22Rv1 (cell line): ENCODE data around the gene ADGRF1.
"Not testable (repeated sequence)": the region's sequence is repeated elsewhere in the genome, so short reads cannot be mapped to it uniquely, and the experiment has no call there.

ENCODE experiments used
- H3K27ac ChIP-seq: fragments of 450-650 bp; 2 replicates; pipeline ENCODE4 v1.5.1; 2017
- ZFX ChIP-seq: fragments of 450-650 bp; IDR thresholded peaks from 2 replicates; pipeline ENCODE4 v1.6.1; 2017; ENCODE audit warnings: antibody characterized with exemption, borderline replicate concordance
- TF ChIP-seq, protein P1 (sequence below): fragments of 450-650 bp; IDR thresholded peaks from 2 replicates; pipeline ENCODE4 v1.5.1; 2017; ENCODE audit warnings: mild to moderate bottlenecking

Gene ADGRF1

DNA sequence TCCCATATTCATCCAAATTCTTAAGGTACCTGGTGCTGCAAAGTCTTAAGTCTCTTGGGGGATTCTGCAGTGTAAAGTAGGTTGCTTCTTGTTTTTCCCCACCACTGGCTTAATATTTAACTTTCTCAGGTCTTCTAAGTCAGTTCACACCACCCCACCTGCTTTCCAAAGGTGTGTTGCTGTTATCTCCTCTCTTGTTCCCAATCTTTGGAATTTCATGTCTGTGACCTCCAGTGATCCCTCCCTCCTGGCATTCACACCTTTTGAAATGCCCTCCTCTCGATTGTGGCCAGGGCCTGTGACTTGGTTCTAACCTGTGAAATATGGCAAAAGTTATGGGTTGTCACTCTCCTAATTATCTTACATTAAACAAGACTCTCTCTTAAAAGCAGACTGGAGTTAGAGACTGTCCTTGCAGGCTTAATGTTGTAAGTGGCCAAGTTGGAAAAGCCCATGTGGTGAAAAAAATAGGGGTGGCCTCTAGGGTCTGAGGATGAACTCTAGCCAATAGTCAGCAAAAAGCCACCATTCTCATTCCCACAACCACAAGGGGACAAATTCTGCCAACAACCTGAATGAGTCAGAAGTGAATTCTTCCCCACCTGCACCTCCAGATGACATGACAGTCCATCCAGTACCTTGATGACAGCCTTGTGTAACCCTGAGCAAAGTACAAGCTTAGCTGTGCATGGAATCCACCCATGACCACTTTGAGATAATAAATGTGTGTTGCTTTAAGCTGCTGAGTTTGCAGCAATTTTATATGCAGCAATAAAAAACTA lies 45.1 kb downstream of the ADGRF1 start:
- TF ChIP-seq, protein P1, sequence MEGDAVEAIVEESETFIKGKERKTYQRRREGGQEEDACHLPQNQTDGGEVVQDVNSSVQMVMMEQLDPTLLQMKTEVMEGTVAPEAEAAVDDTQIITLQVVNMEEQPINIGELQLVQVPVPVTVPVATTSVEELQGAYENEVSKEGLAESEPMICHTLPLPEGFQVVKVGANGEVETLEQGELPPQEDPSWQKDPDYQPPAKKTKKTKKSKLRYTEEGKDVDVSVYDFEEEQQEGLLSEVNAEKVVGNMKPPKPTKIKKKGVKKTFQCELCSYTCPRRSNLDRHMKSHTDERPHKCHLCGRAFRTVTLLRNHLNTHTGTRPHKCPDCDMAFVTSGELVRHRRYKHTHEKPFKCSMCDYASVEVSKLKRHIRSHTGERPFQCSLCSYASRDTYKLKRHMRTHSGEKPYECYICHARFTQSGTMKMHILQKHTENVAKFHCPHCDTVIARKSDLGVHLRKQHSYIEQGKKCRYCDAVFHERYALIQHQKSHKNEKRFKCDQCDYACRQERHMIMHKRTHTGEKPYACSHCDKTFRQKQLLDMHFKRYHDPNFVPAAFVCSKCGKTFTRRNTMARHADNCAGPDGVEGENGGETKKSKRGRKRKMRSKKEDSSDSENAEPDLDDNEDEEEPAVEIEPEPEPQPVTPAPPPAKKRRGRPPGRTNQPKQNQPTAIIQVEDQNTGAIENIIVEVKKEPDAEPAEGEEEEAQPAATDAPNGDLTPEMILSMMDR = no peak
- TF ChIP-seq ZFX = no peak
- no peak overlapping the region for H3K27ac ChIP-seq

DNA sequence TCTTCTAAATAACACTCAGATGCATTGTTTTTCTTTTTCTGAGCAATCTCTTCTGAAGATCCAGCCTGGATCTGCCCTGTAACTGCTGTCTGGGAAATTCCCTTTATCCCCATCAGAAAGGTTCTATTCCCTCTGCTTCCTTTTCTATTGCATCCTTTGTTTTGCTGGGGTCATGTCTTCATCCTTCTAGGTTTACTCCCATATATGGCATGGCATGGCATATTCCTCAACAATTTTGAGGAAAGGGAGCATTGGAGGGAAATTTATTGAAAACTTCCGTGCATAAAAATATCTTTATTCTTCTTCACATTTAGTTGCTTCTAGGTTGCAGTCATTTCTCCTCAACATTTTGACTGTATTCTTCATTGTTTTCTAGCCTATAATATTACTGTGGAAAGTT lies 47.2 kb downstream of the ADGRF1 start:
- no peak overlapping the region for H3K27ac ChIP-seq
- TF ChIP-seq, protein P1 = no peak

DNA sequence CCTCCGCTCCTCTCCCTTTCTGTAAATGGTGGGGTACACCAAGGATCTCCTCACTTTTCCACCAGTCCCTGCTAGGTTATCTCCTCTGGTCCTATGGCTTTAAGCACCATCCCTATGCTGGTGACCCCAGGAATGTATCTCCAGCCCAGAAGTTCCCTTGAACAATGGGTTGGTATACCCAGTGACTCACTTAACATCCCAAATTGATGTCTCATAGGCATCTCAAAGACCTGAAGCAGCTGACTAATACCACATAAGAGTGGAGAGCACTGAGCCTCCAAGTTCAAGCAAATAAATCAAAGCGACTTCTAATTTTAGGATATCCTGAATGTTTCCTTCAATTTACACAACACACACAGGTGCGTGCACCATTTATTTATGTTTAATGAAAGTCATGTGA lies 48.3 kb downstream of the ADGRF1 start:
- no peak overlapping the region for H3K27ac ChIP-seq
- TF ChIP-seq ZFX = no peak
- TF ChIP-seq, protein P1 = no peak

DNA sequence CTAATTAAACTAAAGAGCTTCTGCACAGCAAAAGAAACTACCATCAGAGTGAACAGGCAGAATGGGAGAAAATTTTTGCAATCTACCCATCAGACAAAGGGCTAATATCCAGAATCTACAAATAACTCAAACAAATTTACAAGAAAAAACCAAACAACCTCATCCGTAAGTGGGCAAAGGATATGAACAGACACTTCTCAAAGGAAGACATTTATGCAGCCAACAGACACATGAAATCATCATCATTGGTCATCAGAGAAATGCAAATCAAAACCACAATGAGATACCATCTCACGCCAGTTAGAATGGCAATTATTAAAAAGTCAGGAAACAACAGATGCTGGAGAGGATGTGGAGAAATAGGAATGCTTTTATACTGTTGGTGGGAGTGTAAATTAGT lies 49.7 kb downstream of the ADGRF1 start:
- not testable (repeated sequence) for H3K27ac ChIP-seq

DNA sequence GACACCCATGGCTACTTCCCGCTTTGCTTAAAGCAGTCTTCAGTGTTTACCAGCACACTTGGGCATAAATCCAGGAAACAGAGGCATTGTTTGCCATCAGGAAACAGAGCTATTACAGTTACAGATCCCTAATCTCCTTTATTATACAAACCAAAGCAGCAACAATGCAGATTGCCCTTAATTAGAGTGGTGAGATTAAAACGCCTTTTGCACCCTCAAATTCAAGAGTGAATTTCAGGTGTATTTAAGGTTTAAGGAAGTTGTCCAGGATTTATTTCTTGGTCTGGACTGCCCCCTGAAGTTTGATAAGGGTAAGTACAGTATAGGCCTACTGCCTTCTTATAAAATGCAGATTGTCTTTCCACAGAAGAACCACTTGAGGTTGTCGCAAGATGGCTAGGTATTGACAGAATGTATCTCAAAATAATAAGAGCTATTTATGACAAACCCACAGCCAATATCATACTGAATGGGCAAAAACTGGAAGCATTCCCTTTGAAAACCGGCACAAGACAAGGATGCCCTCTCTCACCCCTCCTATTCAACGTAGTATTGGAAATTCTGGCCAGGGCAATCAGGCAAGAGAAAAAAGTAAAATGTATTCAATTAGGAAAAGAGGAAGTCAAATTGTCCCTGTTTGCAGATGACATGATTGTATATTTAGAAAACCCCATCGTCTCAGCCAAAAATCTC lies 51.2 kb downstream of the ADGRF1 start:
- TF ChIP-seq, protein P1 = peak; percentile 80
- peak overlapping the region; percentile 70 for H3K27ac ChIP-seq

DNA sequence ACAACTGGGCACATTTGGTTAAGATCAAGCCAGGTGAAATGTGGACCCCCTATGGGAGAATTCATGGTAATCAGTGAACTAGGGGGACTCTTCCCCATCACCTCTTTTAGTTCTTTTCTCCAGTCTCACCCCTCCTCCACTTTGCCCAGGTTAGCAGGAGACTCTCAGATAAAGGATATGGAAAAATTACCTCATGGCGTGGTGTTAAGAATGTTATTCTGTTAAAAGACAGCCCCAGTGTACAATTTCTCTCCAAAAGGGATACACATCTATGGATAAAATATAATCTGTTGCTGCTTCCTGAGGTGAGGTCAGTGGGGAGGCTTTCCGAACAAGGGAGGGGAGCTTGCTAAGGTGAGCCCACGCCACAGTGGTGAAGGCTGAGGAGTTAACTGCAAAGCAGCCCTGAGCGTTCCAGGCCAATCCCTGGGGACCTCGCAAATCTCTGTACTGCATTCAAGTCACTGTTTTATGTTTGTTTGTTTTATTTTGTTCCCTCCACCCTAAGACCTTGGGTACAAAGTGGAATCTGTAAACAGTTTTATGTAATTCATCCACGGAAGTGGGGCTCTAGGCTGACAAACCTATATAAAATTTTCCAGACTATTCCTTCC lies 52.0 kb downstream of the ADGRF1 start:
- H3K27ac ChIP-seq = peak overlapping the region; percentile 70
- TF ChIP-seq ZFX = no peak
- TF ChIP-seq, protein P1 = no peak

DNA sequence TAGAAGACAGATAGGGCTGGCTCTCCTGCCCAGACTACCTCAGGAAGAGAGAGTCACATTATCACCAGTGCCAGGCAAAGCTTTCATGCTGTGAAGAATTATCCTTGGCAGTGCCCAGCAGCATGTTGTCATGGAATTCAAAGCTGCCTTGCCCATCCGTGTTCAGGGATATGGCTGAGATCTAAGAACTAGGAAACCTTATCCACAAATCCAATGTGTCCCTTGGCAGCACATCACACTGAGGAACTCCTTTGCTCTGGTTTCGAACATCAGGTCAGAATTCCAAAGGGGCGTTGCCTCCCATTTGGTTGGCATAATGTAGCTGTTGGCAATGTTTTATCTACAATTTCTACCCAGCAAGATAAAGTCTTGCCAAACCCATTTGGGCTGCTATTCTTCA lies 52.7 kb downstream of the ADGRF1 start:
- peak overlapping the region; percentile 70 for H3K27ac ChIP-seq
- TF ChIP-seq, protein P1 = no peak
- no peak for TF ChIP-seq ZFX
